Osteocyte (in vitro differentiated cells): ENCODE measurements around the gene DNASE1L2. TPM values are rescaled to one million over a fixed set of nuclear protein-coding genes. Genes with fewer than 3 reads are reported as not detected.
A peak's percentile ranks its signal among the peaks of the same experiment; 100 is the strongest.

Source experiments
- DNase-seq: peaks from one replicate; pipeline ENCODE4 v3.0.0; 2021; ENCODE audit warnings: mixed read lengths; ENCODE audit not compliant: unreplicated experiment; ENCODE audit errors: extremely low spot score
- H3K27ac Mint-ChIP-seq: one replicate; pipeline ENCODE4 v1.8.0; 2021; ENCODE audit warnings: mild to moderate bottlenecking, mixed read lengths; ENCODE audit not compliant: unreplicated experiment
- H3K27me3 Mint-ChIP-seq: one replicate; pipeline ENCODE4 v1.8.0; 2021; ENCODE audit warnings: mixed read lengths; ENCODE audit not compliant: unreplicated experiment
- H3K36me3 Mint-ChIP-seq: one replicate; pipeline ENCODE4 v1.8.0; 2021; ENCODE audit warnings: mixed read lengths; ENCODE audit not compliant: unreplicated experiment
- H3K4me1 Mint-ChIP-seq: one replicate; pipeline ENCODE4 v1.8.0; 2021; ENCODE audit warnings: mixed read lengths; ENCODE audit not compliant: unreplicated experiment
- H3K4me3 Mint-ChIP-seq: one replicate; pipeline ENCODE4 v1.8.0; 2021; ENCODE audit warnings: mild to moderate bottlenecking, moderate library complexity, mixed read lengths; ENCODE audit not compliant: unreplicated experiment
- H3K9me3 Mint-ChIP-seq: one replicate; pipeline ENCODE4 v1.8.0; 2021; ENCODE audit warnings: mixed read lengths; ENCODE audit not compliant: unreplicated experiment
- CTCF ChIP-seq: fragments of 200-600 bp; sonication (generic); IDR thresholded peaks from 2 replicates; pipeline ENCODE4 v1.5.0; 2021; ENCODE audit warnings: antibody characterized with exemption, mild to moderate bottlenecking, moderate library complexity
- total RNA-seq: library from RNA; stranded (reverse); gene quantifications from 2 replicates; pipeline ENCODE4 v1.2.1, GENCODE V29; 2021

DNASE1L2 gene
- total RNA-seq, 1 donor from 2014 or later: 1.7 TPM

GRCh38 chr16:2190002-2190658, 46.1 kb upstream of the DNASE1L2 start:
- H3K4me1 Mint-ChIP-seq: no peaks in the 10 kb centered on the region
- H3K9me3 Mint-ChIP-seq: no peaks in the 10 kb centered on the region
- no peak for TF ChIP-seq CTCF
- H3K27ac Mint-ChIP-seq: no peak overlapping the region
- peaks cover 6% of the 10 kb centered on the region for H3K27me3 Mint-ChIP-seq
- H3K4me3 Mint-ChIP-seq: no peak overlapping the region
- no peak for DNase-seq
- no peaks in the 10 kb centered on the region for H3K36me3 Mint-ChIP-seq

GRCh38 chr16:2190659-2191445, 45.4 kb upstream of the DNASE1L2 start:
- Mint-ChIP-seq H3K27ac (no peak overlapping the region), H3K9me3 (no peaks in the 10 kb centered on the region), H3K36me3 (no peaks in the 10 kb centered on the region), H3K4me1 (no peaks in the 10 kb centered on the region), H3K27me3 (peaks cover 6% of the 10 kb centered on the region), H3K4me3 (no peak overlapping the region)
- TF ChIP-seq CTCF: no peak
- no peak for DNase-seq

GRCh38 chr16:2191446-2191706, 44.9 kb upstream of the DNASE1L2 start:
- Mint-ChIP-seq H3K36me3 (no peaks in the 10 kb centered on the region), H3K4me3 (no peak overlapping the region), H3K9me3 (no peaks in the 10 kb centered on the region), H3K4me1 (no peaks in the 10 kb centered on the region), H3K27ac (no peak overlapping the region), H3K27me3 (peaks cover 6% of the 10 kb centered on the region)
- TF ChIP-seq CTCF: no peak
- no peak for DNase-seq

GRCh38 chr16:2194166-2194834, 41.9 kb upstream of the DNASE1L2 start:
- no peak for DNase-seq
- no peak overlapping the region for H3K27ac Mint-ChIP-seq
- no peak for TF ChIP-seq CTCF
- no peaks in the 10 kb centered on the region for H3K36me3 Mint-ChIP-seq
- no peaks in the 10 kb centered on the region for H3K9me3 Mint-ChIP-seq
- no peaks in the 10 kb centered on the region for H3K4me1 Mint-ChIP-seq
- no peak overlapping the region for H3K4me3 Mint-ChIP-seq
- peaks cover 11% of the 10 kb centered on the region for H3K27me3 Mint-ChIP-seq

- DNase-seq: no peak
- H3K4me3 Mint-ChIP-seq: no peak overlapping the region
These were observed 41.4 kb upstream of the DNASE1L2 start for GRCh38 chr16:2194852-2195321.

More at GRCh38 chr16:2194852-2195321, 41.4 kb upstream of the DNASE1L2 start:
- H3K27ac Mint-ChIP-seq: no peak overlapping the region
- H3K27me3 Mint-ChIP-seq: peaks cover 11% of the 10 kb centered on the region
- peak; percentile 42 for TF ChIP-seq CTCF
- no peaks in the 10 kb centered on the region for H3K4me1 Mint-ChIP-seq
- no peaks in the 10 kb centered on the region for H3K36me3 Mint-ChIP-seq
- no peaks in the 10 kb centered on the region for H3K9me3 Mint-ChIP-seq
